Neural progenitor cell (in vitro differentiated cells): ENCODE data around the gene TNFRSF11A.

ENCODE experiments used
- CTCF ChIP-seq: fragments of 200-600 bp; sonication (generic); IDR thresholded peaks from 2 replicates; pipeline ENCODE4 v1.5.1; 2017; ENCODE audit warnings: antibody characterized with exemption, mild to moderate bottlenecking
- EZH2 ChIP-seq: fragments of 200-600 bp; sonication (generic); IDR thresholded peaks from 2 replicates; pipeline ENCODE4 v1.6.1; 2017; ENCODE audit warnings: antibody characterized with exemption, mild to moderate bottlenecking, moderate library complexity
- EZH2phosphoT487 ChIP-seq: fragments of 200-600 bp; sonication (generic); IDR thresholded peaks from 2 replicates; pipeline ENCODE4 v1.6.1; 2017; ENCODE audit warnings: antibody characterized with exemption

DNA sequence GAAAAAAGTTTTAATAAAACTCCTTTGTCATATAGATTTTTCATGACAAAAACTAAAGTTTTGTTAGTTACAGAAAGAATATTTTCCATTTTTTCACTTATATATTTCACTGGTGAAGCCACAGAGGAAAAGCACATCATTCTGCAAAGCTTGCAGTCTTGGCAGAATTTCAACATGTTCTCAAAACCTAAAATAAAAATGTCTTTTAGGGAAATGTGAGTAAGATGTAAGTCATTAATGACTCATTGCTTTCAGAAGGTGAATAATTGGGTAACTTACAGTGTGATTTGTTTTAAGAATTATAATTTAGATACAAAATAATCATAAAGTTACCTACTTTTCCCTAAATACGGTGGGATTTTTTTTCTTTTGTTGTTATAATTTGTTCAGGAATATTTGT, 43.4 kb upstream of the TNFRSF11A start:
- TF ChIP-seq CTCF: no peak
- no peak for TF ChIP-seq EZH2
- TF ChIP-seq EZH2phosphoT487: no peak
